ENCODE results near the gene TM2D3. TPM values are rescaled to one million over a fixed set of nuclear protein-coding genes. Genes with fewer than 3 reads are reported as not detected.
A peak's percentile ranks its signal among the peaks of the same experiment; 100 is the strongest.

Gene TM2D3
- polyA plus RNA-seq, 3 donors from 2014 or later: 39.9 to 73.1 (median 52.6) TPM

DNA sequence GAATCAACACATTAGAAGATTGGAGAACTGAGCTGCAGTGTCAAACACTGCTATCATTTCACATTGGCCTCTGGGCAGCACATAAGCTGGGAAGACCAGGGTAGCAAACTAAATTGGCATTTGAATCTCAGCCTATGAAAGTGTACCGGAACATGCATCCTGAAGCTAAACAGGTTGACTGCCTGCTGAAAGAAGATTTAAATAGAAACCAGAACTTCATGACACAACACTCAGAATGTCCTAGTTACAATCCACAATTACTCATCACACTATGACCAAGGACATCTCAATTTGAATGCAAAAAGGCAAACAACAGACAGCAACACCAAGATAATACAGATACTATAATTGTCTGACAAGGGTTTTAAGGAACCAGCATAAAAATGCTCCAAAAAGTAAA is 26.2 kb downstream of the TM2D3 start:
- no peak overlapping the region for H3K4me3 Mint-ChIP-seq
- no peak overlapping the region for H3K27ac Mint-ChIP-seq
- H3K36me3 Mint-ChIP-seq: peaks cover 12 to 22% (median 19%) of the 10 kb centered on the region in 3 donors
- peaks cover 7 to 32% of the 10 kb centered on the region in 2 donors for H3K4me1 Mint-ChIP-seq
- no peaks in the 10 kb centered on the region for H3K9me3 Mint-ChIP-seq
- no peaks in the 10 kb centered on the region for H3K27me3 Mint-ChIP-seq (ENCODE audit: low read depth in 3 of 3)
- no peak for DNase-seq

DNA sequence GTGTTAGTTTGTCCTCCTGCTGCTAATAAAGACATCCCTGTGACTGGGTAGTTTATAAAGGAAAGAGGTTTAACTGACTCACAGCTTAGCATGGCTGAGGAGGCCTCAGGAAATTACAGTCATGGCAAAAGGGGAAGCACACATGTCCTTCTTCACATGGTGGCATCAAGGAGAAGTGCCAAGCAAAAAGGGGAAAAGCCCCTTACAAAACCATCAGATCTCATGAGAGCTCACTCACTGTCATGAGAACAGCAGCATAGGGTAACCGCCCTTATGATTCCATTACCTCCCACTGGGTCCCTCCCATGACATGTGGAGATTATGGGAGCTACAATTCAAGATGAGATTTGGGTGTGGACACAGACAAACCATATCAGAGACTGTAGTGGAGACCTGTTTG is 27.0 kb downstream of the TM2D3 start:
- H3K4me1 Mint-ChIP-seq: peaks cover 7 to 32% of the 10 kb centered on the region in 2 donors
- H3K27me3 Mint-ChIP-seq (ENCODE audit: low read depth in 3 of 3): no peaks in the 10 kb centered on the region
- H3K27ac Mint-ChIP-seq: no peak overlapping the region
- H3K36me3 Mint-ChIP-seq: peaks cover 12 to 22% (median 19%) of the 10 kb centered on the region in 3 donors
- no peaks in the 10 kb centered on the region for H3K9me3 Mint-ChIP-seq
- no peak for DNase-seq
- no peak overlapping the region for H3K4me3 Mint-ChIP-seq

DNA sequence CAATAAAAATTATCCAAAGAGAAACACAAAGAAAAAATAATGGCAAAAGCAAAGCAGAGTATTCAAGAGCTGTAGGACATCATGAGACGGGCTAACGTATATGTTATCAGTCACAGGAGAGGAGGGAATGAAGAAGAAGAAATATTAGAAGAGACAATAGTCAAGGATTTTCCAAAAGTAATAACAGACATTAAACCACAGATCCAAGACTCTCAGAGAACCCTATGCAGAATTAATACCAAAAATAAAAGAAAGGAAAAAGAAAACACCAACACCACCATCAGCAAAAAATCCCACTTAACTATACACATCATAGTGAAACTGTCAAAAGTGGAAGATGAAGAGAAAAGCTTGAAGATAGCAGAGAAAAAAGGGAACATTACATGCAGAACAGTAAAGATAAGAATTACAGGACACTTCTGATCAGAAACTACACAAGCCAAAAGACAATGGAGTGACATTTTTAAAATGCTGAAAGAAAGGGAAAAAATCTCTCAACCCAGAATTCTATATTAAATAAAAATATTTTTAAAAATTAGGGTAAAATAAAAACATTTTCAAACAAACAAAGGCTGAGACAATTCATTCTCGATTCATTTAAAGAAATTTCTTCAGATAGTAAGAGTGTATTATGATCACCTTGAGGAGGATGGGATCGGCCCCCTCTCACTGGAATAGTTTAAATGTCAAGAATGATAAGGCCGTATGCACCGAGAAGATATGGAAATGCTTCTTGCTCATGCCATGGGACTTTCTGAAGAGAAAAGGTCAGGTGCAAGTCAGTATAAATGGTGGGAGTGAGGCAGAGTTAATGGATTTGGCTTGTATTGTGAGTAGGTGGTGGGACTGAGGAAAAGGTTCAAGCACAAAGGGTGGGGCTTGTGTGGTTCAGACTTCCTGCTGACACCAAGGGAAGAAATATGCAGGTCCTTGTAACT is 28.5 kb downstream of the TM2D3 start:
- Mint-ChIP-seq H3K4me1 (peaks cover 7 to 33% of the 10 kb centered on the region in 2 donors), H3K9me3 (no peaks in the 10 kb centered on the region), H3K36me3 (peaks cover 12 to 22% (median 19%) of the 10 kb centered on the region in 3 donors), H3K27me3 (ENCODE audit: low read depth in 3 of 3) (no peaks in the 10 kb centered on the region), H3K27ac (peak overlapping the region in 1 of 6 donors; percentile 12), H3K4me3 (no peak overlapping the region)
- DNase-seq: no peak

DNA sequence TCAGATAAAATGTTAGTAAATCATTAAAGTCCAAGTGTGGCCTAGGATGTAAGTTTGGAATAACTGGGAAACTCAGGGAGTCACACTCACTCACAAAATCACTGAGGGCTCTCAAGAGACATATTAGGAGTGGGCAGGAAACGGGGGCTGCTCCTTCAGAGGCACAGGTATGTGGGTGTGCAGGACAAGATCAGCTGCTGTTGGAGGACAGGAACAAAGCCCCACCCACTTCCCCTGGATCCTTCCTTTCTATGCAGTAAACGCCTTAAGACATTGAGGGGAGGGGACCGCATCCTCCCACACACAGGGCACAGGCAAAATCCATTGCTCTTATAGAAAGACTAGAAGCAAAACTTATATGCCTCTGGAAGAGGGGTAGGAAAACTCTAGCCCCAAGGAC is 30.2 kb downstream of the TM2D3 start:
- H3K4me1 Mint-ChIP-seq: peaks cover 7 to 35% of the 10 kb centered on the region in 2 donors
- H3K27ac Mint-ChIP-seq: no peak overlapping the region
- H3K27me3 Mint-ChIP-seq (ENCODE audit: low read depth in 3 of 3): no peaks in the 10 kb centered on the region
- H3K36me3 Mint-ChIP-seq: peaks cover 15 to 26% (median 22%) of the 10 kb centered on the region in 3 donors
- DNase-seq: no peak
- no peaks in the 10 kb centered on the region for H3K9me3 Mint-ChIP-seq
- H3K4me3 Mint-ChIP-seq: no peak overlapping the region

DNA sequence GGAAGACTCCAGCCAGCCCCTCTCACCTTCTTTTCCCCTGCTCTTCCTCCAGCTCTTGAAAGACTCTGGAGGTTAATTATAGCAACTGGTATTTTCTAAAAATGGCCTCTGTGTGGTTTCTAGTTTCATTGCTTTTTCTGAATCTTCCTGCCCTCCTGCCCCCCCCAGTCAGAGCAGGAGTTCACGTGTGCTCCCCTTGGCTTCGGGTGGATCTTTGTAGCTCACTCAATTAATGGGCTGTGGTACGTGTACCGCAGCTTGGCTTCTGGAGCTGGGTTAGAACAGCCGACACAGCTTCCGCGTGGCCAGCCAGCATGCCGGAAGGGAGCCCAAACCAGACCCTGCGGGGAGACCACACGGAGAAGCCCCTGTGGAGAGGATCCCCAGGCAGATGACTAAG is 31.5 kb downstream of the TM2D3 start:
- DNase-seq: no peak
- peaks cover 7 to 28% of the 10 kb centered on the region in 2 donors for H3K4me1 Mint-ChIP-seq
- H3K27me3 Mint-ChIP-seq (ENCODE audit: low read depth in 3 of 3): no peaks in the 10 kb centered on the region
- no peak overlapping the region for H3K4me3 Mint-ChIP-seq
- H3K27ac Mint-ChIP-seq: no peak overlapping the region
- H3K36me3 Mint-ChIP-seq: peaks cover 13 to 20% (median 19%) of the 10 kb centered on the region in 3 donors
- no peaks in the 10 kb centered on the region for H3K9me3 Mint-ChIP-seq

DNA sequence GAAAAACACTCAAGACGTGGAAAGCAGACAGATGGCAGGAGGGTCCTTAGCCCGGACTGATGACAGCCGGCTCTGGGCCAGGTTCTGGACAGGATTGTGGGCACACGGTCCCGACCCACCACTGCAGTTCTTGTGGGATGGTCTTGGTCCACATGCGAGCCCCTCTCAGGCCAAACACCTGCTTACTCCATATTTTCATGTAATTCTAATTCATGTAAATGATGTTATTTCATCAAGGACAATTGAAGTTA is 32.6 kb downstream of the TM2D3 start:
- peaks cover 11 to 17% (median 14%) of the 10 kb centered on the region in 3 donors for H3K36me3 Mint-ChIP-seq
- H3K27me3 Mint-ChIP-seq (ENCODE audit: low read depth in 3 of 3): no peaks in the 10 kb centered on the region
- H3K4me1 Mint-ChIP-seq: peaks cover 7 to 24% of the 10 kb centered on the region in 2 donors
- no peak for DNase-seq
- H3K27ac Mint-ChIP-seq: no peak overlapping the region
- no peaks in the 10 kb centered on the region for H3K9me3 Mint-ChIP-seq
- H3K4me3 Mint-ChIP-seq: no peak overlapping the region

DNA sequence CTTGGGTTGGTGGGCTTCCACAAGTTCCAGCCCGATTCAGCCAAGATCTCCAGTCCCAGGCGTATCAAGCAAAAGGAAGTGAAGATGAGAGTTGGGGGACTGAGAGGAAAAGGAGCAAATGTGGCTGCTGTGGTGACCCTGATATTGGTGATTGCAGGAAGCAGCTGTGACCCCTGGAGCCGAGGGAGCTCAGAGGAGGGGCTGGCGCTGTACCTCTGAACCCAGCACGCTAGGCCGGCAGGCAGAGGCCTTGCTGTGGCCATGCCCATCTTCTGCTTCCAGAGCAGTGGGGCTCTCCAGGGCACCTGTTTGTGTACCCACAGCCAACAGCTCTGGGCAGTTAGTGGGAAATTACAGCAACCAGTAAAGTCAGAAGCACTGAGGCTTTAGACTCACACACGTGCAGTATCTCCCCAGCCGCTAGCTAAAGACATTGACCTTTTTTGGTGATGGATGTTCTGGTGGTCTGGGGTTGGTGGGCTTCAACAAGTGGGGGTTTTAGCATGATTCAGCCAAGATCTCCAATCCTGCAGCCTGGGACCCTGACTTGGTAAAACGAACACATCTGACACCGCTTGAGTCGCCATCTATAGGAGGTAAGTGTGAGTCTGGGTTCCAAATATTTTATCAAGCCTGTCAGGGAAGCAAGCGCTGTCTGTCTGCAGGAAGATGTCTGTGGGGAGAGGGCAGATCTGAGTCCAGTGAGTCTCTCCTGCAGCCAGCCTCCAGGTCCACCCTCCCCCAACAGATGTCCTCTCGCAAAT is 33.1 kb downstream of the TM2D3 start:
- Mint-ChIP-seq H3K36me3 (peaks cover 11 to 14% (median 12%) of the 10 kb centered on the region in 3 donors), H3K4me3 (no peak overlapping the region), H3K27me3 (ENCODE audit: low read depth in 3 of 3) (no peaks in the 10 kb centered on the region), H3K4me1 (peaks cover 4 to 19% of the 10 kb centered on the region in 2 donors), H3K9me3 (no peaks in the 10 kb centered on the region), H3K27ac (no peak overlapping the region)
- DNase-seq: no peak

DNA sequence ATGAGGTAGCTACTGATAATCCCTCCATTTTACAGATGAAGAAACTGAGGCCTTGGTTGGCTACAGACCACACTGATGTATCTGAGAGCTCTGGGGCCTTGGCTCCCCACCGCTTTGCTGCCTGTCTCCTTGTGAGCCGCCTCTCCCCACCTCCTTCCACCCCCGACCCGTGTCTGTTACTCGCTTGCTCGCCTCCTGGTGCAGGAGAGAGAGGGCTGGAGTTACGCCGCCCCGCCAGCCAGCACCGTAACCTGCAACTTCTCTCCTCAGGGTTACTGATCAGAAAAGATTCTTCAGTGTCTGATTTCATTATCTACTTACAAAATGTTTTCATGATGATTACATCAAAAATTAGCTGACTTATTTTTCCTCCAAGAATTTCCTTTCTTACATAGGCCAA is 34.1 kb downstream of the TM2D3 start:
- no peak for DNase-seq
- Mint-ChIP-seq H3K27ac (no peak overlapping the region), H3K4me3 (no peak overlapping the region), H3K36me3 (peaks cover 5 to 8% (median 7%) of the 10 kb centered on the region in 3 donors), H3K9me3 (no peaks in the 10 kb centered on the region), H3K27me3 (ENCODE audit: low read depth in 3 of 3) (no peaks in the 10 kb centered on the region), H3K4me1 (peaks cover 0 to 9% of the 10 kb centered on the region in 2 donors)

DNA sequence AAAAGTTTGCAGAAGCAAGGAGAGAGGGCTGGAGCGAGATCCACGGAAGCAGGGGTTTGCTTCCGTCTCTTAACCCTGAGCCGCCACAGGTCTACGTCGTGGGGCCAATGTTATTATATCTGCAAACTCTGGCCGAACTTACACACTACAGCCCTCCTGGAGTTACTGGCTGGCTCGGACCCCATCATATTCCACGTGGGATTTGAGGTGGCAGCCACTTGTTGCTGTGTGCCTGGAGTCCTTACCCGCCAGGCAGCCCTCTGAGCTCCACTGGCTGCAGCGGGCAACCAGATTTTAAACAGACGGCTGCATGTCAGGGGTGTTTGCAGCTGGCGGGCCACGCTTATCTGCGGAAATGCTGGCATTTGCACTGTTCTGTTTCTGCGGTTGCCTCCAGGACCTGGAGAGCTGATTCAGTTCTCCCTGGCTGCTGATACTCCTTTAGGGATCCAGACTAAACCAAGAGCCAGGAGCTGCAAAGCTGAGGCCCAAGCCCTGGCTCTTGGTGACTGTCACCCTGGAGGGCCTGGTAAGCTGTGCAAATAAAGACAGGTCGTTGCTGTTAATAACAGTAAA is 34.7 kb downstream of the TM2D3 start:
- H3K27ac Mint-ChIP-seq: no peak overlapping the region
- H3K27me3 Mint-ChIP-seq (ENCODE audit: low read depth in 3 of 3): no peaks in the 10 kb centered on the region
- H3K4me1 Mint-ChIP-seq: peaks cover 0 to 9% of the 10 kb centered on the region in 2 donors
- no peak overlapping the region for H3K4me3 Mint-ChIP-seq
- no peak for DNase-seq
- H3K9me3 Mint-ChIP-seq: no peaks in the 10 kb centered on the region
- peaks cover 5 to 8% (median 7%) of the 10 kb centered on the region in 3 donors for H3K36me3 Mint-ChIP-seq

DNA sequence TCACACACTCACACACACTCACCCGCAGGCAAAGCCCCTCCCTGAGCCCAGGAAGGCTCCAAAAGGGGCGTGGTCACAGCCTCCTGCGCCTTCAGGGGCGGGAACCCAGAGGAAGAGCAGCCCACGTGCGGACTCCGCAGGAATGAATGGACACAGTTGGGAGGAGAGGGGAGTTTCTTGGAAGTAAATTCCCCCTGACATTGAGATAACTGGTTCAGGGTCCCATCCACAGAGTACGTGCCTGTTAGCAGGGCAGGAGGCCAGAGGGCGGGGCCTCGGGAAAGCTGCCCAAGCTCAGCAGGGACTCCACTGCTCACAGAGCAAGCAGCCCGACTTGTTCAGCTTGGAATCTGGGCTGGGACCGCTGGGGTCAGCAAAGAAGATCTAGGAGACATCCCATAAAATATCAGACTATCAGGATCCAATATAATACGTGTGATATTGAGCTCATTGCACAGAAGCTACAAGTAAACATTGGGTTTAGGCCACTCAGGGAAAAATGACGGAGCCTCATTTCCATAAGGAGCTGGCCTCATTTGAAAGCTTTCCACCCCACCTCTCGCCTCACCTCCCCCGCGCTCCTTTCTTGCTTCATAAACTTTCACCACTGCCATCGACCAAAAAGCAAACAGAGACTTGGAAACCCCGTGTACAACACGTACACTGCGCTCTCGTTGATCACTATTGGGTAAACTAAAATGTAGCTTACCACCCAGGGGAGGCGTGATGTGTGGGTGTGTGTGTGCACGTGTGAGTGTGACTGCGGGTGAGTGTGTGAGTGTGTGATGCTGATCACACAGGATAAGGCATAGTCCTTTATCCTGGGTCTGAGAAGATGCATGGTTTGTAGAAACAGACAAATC is 36.0 kb downstream of the TM2D3 start:
- Mint-ChIP-seq H3K9me3 (no peaks in the 10 kb centered on the region), H3K36me3 (peaks cover 5 to 8% (median 7%) of the 10 kb centered on the region in 3 donors), H3K4me1 (peaks cover 0 to 4% of the 10 kb centered on the region in 2 donors), H3K4me3 (no peak overlapping the region), H3K27ac (no peak overlapping the region), H3K27me3 (ENCODE audit: low read depth in 3 of 3) (no peaks in the 10 kb centered on the region)
- no peak for DNase-seq

DNA sequence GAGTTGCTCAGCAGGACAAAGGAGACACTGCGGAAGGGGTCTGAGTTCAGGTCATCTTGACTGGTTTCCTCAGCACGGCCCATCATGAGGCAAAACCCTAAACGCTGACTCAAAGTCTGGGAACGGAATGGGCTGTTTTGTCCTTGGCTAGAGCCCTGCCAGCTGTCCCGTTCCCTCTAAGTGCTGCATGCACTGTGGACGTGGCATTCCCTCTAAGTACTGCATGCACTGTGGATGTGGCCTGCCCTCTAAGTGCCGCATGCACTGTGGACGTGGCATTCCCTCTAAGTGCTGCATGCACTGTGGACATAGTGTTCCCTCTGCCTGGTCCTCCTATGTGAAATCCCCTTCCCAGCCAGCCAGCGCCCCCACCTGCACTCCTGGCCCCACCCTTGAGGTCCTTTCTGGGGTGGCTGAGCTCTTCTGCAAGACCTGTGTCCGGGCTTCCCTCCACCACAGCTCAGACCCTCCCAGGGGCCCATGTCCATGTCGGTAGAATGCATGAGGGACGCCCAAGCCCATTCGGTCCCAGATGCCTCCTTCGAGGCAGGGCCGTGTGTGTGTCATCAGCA is 36.7 kb downstream of the TM2D3 start:
- Mint-ChIP-seq H3K4me1 (peaks cover 0 to 4% of the 10 kb centered on the region in 2 donors), H3K9me3 (no peaks in the 10 kb centered on the region), H3K36me3 (peaks cover 5 to 8% (median 7%) of the 10 kb centered on the region in 3 donors), H3K4me3 (no peak overlapping the region), H3K27ac (no peak overlapping the region), H3K27me3 (ENCODE audit: low read depth in 3 of 3) (peaks cover 0 to 2% (median 1%) of the 10 kb centered on the region in 3 donors)
- no peak for DNase-seq

DNA sequence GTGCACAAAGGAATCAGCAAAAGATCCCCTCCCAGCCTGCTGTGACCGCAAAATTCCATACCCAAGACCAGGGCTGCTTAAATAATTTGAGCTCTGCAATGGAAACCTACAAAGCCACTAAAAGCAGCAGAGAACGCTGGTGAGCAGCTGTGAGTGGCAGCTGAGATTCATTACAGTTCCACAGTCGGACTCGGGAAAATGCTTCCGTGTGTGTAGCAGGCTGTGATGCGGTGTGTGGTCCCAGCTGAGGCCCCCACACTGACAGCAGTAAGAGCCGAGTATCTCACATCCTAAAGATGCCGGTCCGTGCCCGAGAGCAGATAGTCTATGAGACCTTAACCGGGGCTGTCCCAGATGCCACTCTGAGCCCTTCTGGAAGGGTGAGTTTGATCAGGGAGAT is 37.4 kb downstream of the TM2D3 start:
- Mint-ChIP-seq H3K27ac (no peak overlapping the region), H3K36me3 (peaks cover 5 to 8% (median 7%) of the 10 kb centered on the region in 3 donors), H3K4me3 (no peak overlapping the region), H3K27me3 (ENCODE audit: low read depth in 3 of 3) (peaks cover 0 to 2% (median 1%) of the 10 kb centered on the region in 3 donors), H3K9me3 (no peaks in the 10 kb centered on the region), H3K4me1 (peaks cover 0 to 4% of the 10 kb centered on the region in 2 donors)
- no peak for DNase-seq

DNA sequence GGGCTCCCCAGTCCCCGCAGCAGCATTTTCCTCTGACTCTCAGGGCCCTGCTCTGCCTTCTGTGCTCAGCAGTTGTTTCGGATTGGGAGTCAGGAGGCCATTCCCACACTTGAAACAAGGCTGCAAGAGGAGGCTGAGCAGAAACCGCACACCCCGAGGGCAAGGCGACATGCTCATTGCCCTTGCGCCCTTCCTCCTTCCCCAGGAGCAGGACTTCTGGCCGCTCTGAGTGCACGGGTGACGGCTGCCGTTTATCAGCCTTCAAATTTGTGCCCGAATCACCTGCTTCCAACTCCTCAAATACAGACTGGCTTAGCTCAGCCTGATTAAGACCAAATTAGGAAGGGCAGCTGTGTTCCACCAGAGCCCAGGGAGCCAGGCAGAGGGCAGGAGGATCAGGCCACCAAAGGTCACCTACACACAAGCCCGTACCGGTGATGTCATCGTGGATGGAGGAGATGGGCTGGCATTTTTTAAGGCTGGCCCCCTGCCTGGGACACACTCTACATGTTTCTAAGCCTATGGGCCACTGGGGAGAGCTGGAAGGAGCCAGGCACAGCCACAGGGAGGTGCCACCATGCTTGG is 38.1 kb downstream of the TM2D3 start:
- Mint-ChIP-seq H3K4me3 (no peak overlapping the region), H3K27ac (no peak overlapping the region), H3K36me3 (peaks cover 5 to 8% (median 7%) of the 10 kb centered on the region in 3 donors), H3K27me3 (ENCODE audit: low read depth in 3 of 3) (peaks cover 0 to 2% (median 1%) of the 10 kb centered on the region in 3 donors), H3K4me1 (peaks cover 0 to 4% of the 10 kb centered on the region in 2 donors), H3K9me3 (no peaks in the 10 kb centered on the region)
- DNase-seq: no peak
